ENCODE data around the gene AKAP6. TPM values are rescaled to one million over a fixed set of nuclear protein-coding genes. Genes with fewer than 3 reads are reported as not detected.

Gene AKAP6
- total RNA-seq, 2 experiments from 2014 or later, result 0.13 to 0.72 TPM

GRCh38 chr14:32737621-32738020 lies 408.5 kb downstream of the AKAP6 start:
- Histone ChIP-seq H3K4me1 (ENCODE audit: insufficient read depth, low read length, poor library complexity, severe bottlenecking) (no peaks in the 10 kb centered on the region), H4K20me1 (ENCODE audit: insufficient read depth, low read length) (no peaks in the 10 kb centered on the region), H3K27ac (ENCODE audit: low read depth, low read length, poor library complexity, severe bottlenecking) (no peak overlapping the region), H3K36me3 (ENCODE audit: insufficient read depth, low read length) (no peaks in the 10 kb centered on the region), H3K9me2 (ENCODE audit: insufficient read depth, low read length) (no peaks in the 10 kb centered on the region), H3K4me2 (ENCODE audit: low read length) (no peak overlapping the region), H3K4me3 (ENCODE audit: low read depth, low read length, poor library complexity, severe bottlenecking) (no peak overlapping the region), H3K79me2 (ENCODE audit: insufficient read depth, low read depth, low read length) (no peaks in the 10 kb centered on the region), H3K9me3 (ENCODE audit: low read length) (no peaks in the 10 kb centered on the region), H2AFZ (ENCODE audit: low read length) (no peak overlapping the region)
- ChIA-PET POLR2A (interaction anchor here (0.6 to 0.7 kb wide), 2 partner anchors 13 to 308 kb away, joined by 3 to 6 read pairs; no protein-coding TSS in a partner anchor), CTCF (ENCODE audit: unreplicated experiment) (no interaction called here)
- no TSS peak for BruUV-seq (replicated peaks)
- TF ChIP-seq CTCF (conservative IDR thresholded peaks at IDR 0.05; ENCODE audit: low read length) (no peak), EZH2phosphoT487 (IDR thresholded peaks at IDR 0.05; ENCODE audit: borderline replicate concordance, low read depth, low read length) (no peak)
- intact Hi-C loops (cut with micrococcal nuclease; ENCODE audit: unreplicated experiment), result no loop called here
- DNase-seq (ENCODE audit: low spot score), result no peak

GRCh38 chr14:32738206-32738871 lies 409.2 kb downstream of the AKAP6 start:
- Histone ChIP-seq H3K9me2 (ENCODE audit: insufficient read depth, low read length) (no peaks in the 10 kb centered on the region), H2AFZ (ENCODE audit: low read length) (no peak overlapping the region), H3K9me3 (ENCODE audit: low read length) (no peaks in the 10 kb centered on the region), H3K4me2 (ENCODE audit: low read length) (no peak overlapping the region), H3K79me2 (ENCODE audit: insufficient read depth, low read depth, low read length) (no peaks in the 10 kb centered on the region), H3K36me3 (ENCODE audit: insufficient read depth, low read length) (no peaks in the 10 kb centered on the region), H3K4me1 (ENCODE audit: insufficient read depth, low read length, poor library complexity, severe bottlenecking) (no peaks in the 10 kb centered on the region), H3K27ac (ENCODE audit: low read depth, low read length, poor library complexity, severe bottlenecking) (no peak overlapping the region), H4K20me1 (ENCODE audit: insufficient read depth, low read length) (no peaks in the 10 kb centered on the region), H3K4me3 (ENCODE audit: low read depth, low read length, poor library complexity, severe bottlenecking) (no peak overlapping the region)
- BruUV-seq (replicated peaks), result no TSS peak
- ChIA-PET CTCF (ENCODE audit: unreplicated experiment) (no interaction called here), POLR2A (interaction anchor here (0.7 kb wide), 1 partner anchor 307 kb away, joined by 3 read pairs; no protein-coding TSS in a partner anchor)
- intact Hi-C loops (cut with micrococcal nuclease; ENCODE audit: unreplicated experiment), result no loop called here
- no peak for DNase-seq (ENCODE audit: low spot score)
- TF ChIP-seq EZH2phosphoT487 (IDR thresholded peaks at IDR 0.05; ENCODE audit: borderline replicate concordance, low read depth, low read length), result no peak
- no peak for TF ChIP-seq CTCF (conservative IDR thresholded peaks at IDR 0.05; ENCODE audit: low read length)

GRCh38 chr14:32744811-32745445 lies 415.8 kb downstream of the AKAP6 start:
- POLR2A ChIA-PET, result no interaction called here
- no peaks in the 10 kb centered on the region for H3K4me1 ChIP-seq (ENCODE audit: insufficient read depth, low read length, poor library complexity, severe bottlenecking)

More at GRCh38 chr14:32744811-32745445, 415.8 kb downstream of the AKAP6 start:
- Histone ChIP-seq H3K4me3 (ENCODE audit: low read depth, low read length, poor library complexity, severe bottlenecking) (no peak overlapping the region), H3K9me2 (ENCODE audit: insufficient read depth, low read length) (no peaks in the 10 kb centered on the region), H3K9me3 (ENCODE audit: low read length) (no peaks in the 10 kb centered on the region), H3K79me2 (ENCODE audit: insufficient read depth, low read depth, low read length) (no peaks in the 10 kb centered on the region), H2AFZ (ENCODE audit: low read length) (no peak overlapping the region), H3K36me3 (ENCODE audit: insufficient read depth, low read length) (no peaks in the 10 kb centered on the region), H4K20me1 (ENCODE audit: insufficient read depth, low read length) (no peaks in the 10 kb centered on the region), H3K27ac (ENCODE audit: low read depth, low read length, poor library complexity, severe bottlenecking) (no peak overlapping the region), H3K4me2 (ENCODE audit: low read length) (no peak overlapping the region)
- intact Hi-C loops (cut with micrococcal nuclease; ENCODE audit: unreplicated experiment), result no loop called here
- BruUV-seq (replicated peaks), result no TSS peak
- no peak for TF ChIP-seq CTCF (conservative IDR thresholded peaks at IDR 0.05; ENCODE audit: low read length)
- CTCF ChIA-PET (ENCODE audit: unreplicated experiment), result no interaction called here
- no peak for DNase-seq (ENCODE audit: low spot score)

All from OCI-LY7 (cell line).